GM12865 (cell line): ENCODE measurements around the gene AEBP1.

Experiments
- DNase-seq: peaks from one replicate; pipeline ENCODE4 v3.0.0; 2010; ENCODE audit warnings: low read depth
- H3K4me3 ChIP-seq: 2 replicates; pipeline ENCODE4 v1.5.1; 2011; ENCODE audit warnings: mild to moderate bottlenecking, low read depth, low read length, control low read depth
- CTCF ChIP-seq: IDR thresholded peaks from 2 replicates; pipeline ENCODE4 v1.5.1; 2011; ENCODE audit warnings: low read length, control low read depth, low read depth, inconsistent platforms; ENCODE audit not compliant: insufficient read depth; ENCODE audit errors: missing control alignments

The AEBP1 gene

GRCh38 chr7:44128721-44129582 lies 24.8 kb downstream of the AEBP1 start:
- no peak for TF ChIP-seq CTCF
- H3K4me3 ChIP-seq, result no peak overlapping the region
- no peak for DNase-seq

- peak; percentile 24 for TF ChIP-seq CTCF
- DNase-seq, result peak; percentile 18
- no peak overlapping the region for H3K4me3 ChIP-seq
Observed at GRCh38 chr7:44131173-44132029, 27.3 kb downstream of the AEBP1 start.

DNA sequence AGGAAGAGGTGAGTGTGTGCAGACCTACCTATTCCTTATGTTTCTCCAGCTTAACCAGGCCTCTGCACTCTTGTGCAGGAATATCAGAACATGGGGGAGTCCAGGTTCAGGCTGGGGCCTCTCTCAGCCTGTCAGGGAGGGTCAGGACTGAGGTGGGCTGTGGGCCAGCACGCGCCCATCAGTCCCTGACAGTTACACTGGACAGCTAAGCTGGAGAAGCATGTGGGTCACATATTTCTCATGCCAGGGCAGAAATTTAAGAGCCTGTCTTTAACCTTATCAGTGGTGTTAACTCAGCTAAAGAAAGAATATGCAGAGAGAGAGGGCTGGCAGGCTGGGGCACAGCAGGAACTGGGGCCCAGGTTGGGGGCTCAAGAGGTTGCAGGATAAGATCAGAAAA lies 27.9 kb downstream of the AEBP1 start:
- no peak for DNase-seq
- no peak overlapping the region for H3K4me3 ChIP-seq
- TF ChIP-seq CTCF, result no peak

DNA sequence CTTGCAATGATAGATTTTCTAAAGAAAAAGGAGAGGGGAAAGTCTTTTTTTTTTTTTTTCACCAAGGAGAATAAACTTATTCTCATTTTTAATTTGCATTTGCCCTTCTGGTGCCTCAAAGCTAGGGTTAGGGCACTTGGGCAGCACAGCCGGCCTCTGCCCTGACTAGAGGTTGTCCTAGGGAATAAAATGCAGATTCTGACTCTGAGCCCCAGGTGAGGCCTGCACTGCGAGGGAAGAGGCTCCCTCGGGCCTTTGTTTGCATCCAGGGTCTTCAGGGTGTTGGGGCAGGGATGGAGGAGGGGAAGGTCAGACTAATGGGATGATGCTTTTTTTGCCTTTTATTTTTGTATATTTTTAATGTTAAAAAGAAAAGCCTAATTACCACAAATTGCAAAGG lies 29.1 kb downstream of the AEBP1 start:
- DNase-seq, result no peak
- no peak overlapping the region for H3K4me3 ChIP-seq
- TF ChIP-seq CTCF, result no peak

GRCh38 chr7:44134943-44135628 lies 30.9 kb downstream of the AEBP1 start:
- H3K4me3 ChIP-seq, result no peak overlapping the region
- no peak for DNase-seq
- no peak for TF ChIP-seq CTCF

GRCh38 chr7:44136731-44137130 lies 32.6 kb downstream of the AEBP1 start:
- DNase-seq, result no peak
- H3K4me3 ChIP-seq, result no peak overlapping the region
- no peak for TF ChIP-seq CTCF
